HepG2 (cell line): ENCODE results near the gene CSNK1D. TPM values are rescaled to one million over a fixed set of nuclear protein-coding genes. Genes with fewer than 3 reads are reported as not detected.
A peak's percentile ranks its signal among the peaks of the same experiment; 100 is the strongest.

Experiments used
- EED ChIP-seq: sonication (generic); formaldehyde crosslinking; IDR thresholded peaks from 2 replicates; pipeline ENCODE4 v1.5.0; 2020; ENCODE audit warnings: mild to moderate bottlenecking, missing genetic modification reagents
- HNF4A ChIP-seq: sonication (generic); formaldehyde crosslinking; IDR thresholded peaks from 2 replicates; pipeline ENCODE4 v1.4.0; 2020; ENCODE audit warnings: missing genetic modification reagents
- HNRNPUL1 ChIP-seq: fragments of 200-400 bp; formaldehyde crosslinking; IDR thresholded peaks from 2 replicates; pipeline ENCODE4 v1.6.1; 2017; ENCODE audit warnings: low read depth, mild to moderate bottlenecking, low read length, moderate library complexity
- KAT2B ChIP-seq: fragments of 150-350 bp; IDR thresholded peaks from 2 replicates; pipeline ENCODE4 v1.6.1; 2014; ENCODE audit warnings: low read depth, low read length, borderline replicate concordance
- MAX ChIP-seq: IDR thresholded peaks from 2 replicates; pipeline ENCODE4 v1.6.1; 2012; ENCODE audit warnings: inconsistent platforms
- MED8 ChIP-seq: sonication (generic); formaldehyde crosslinking; IDR thresholded peaks from 2 replicates; pipeline ENCODE4 v1.8.1; 2023; ENCODE audit warnings: mild to moderate bottlenecking, missing genetic modification reagents; ENCODE audit not compliant: insufficient replicate concordance
- POLR2G ChIP-seq: fragments of 200-400 bp; formaldehyde crosslinking; IDR thresholded peaks from 2 replicates; pipeline ENCODE4 v1.6.1; 2018; ENCODE audit warnings: mild to moderate bottlenecking, low read depth, low read length, moderate library complexity
- PTBP1 ChIP-seq: fragments of 200-400 bp; formaldehyde crosslinking; IDR thresholded peaks from 2 replicates; pipeline ENCODE4 v1.6.1; 2018; ENCODE audit warnings: low read length, low read depth; ENCODE audit not compliant: poor library complexity, severe bottlenecking
- RERE ChIP-seq: IDR thresholded peaks from 2 replicates; pipeline ENCODE4 v1.6.1; 2016; ENCODE audit warnings: low read depth, missing genetic modification reagents, missing compliant biosample characterization
- RNF2 ChIP-seq: fragments of 450-650 bp; conservative IDR thresholded peaks from 2 replicates; pipeline ENCODE4 v1.6.1; 2016; ENCODE audit warnings: low read depth
- SRSF4 ChIP-seq: fragments of 200-400 bp; formaldehyde crosslinking; IDR thresholded peaks from one replicate; pipeline ENCODE4 v1.6.1; 2018; ENCODE audit warnings: mild to moderate bottlenecking, low read depth, low read length, moderate library complexity; ENCODE audit not compliant: poor library complexity, severe bottlenecking
- THAP9 ChIP-seq: sonication (generic); formaldehyde crosslinking; IDR thresholded peaks from 2 replicates; pipeline ENCODE4; 2020; ENCODE audit warnings: missing genetic modification reagents, mild to moderate bottlenecking, borderline replicate concordance
- ZBTB8A ChIP-seq: sonication (generic); formaldehyde crosslinking; IDR thresholded peaks from 2 replicates; pipeline ENCODE4 v1.4.0; 2020; ENCODE audit warnings: mild to moderate bottlenecking, low read depth, missing genetic modification reagents, borderline replicate concordance
- ZFP91 ChIP-seq: sonication (generic); formaldehyde crosslinking; IDR thresholded peaks from 2 replicates; pipeline ENCODE4 v1.9.0; 2022; ENCODE audit warnings: missing genetic modification reagents, mild to moderate bottlenecking, borderline replicate concordance
- ZNF792 ChIP-seq: IDR thresholded peaks from 2 replicates; pipeline ENCODE4 v1.6.1; 2016
- ZNF800 ChIP-seq: sonication (generic); formaldehyde crosslinking; IDR thresholded peaks from 2 replicates; pipeline ENCODE4 v1.4.0; 2020; ENCODE audit warnings: missing genetic modification reagents
- polyA plus RNA-seq, 8 experiments: library from polyadenylated mRNA; depleted of rRNA in 3 of 8; stranded (reverse) in 7 of 8; unstranded in 1 of 8; fragments of >200 nt; fragmentation: Illumina TruSeq in 4 of 8; extraction: Trizol in 4 of 8; gene quantifications; 2 replicates each; pipeline versions ENCODE4 v1.2.1 to v1.2.3, GENCODE V29; 2011 to 2016; ENCODE audit warnings: low read depth in 4 of 8, missing spikeins in 1 of 8, mixed read lengths in 1 of 8; ENCODE audit not compliant: insufficient read depth in 1 of 8
- total RNA-seq, 5 experiments: library from RNA; depleted of rRNA; stranded (reverse); fragments of >200 nt; fragmentation: Illumina TruSeq; extraction: Trizol; gene quantifications; 2 replicates each; pipeline ENCODE4 v1.2.3, GENCODE V29; 2016; ENCODE audit warnings: low read depth in 1 of 5

CSNK1D gene
- total and polyA plus RNA-seq, 2 of the 13 experiments (the other 11 are each of a cell fraction or from before 2014, with no cell fraction given): 31.5 to 128 TPM

- TF ChIP-seq RERE (CRISPR knock-in tag) (no peak), RNF2 (peak; percentile 88; the same call in 1 of the 2 replicates), POLR2G (peak; percentile 82), THAP9 (CRISPR knock-in tag) (peak; percentile 43), ZNF792 (CRISPR knock-in tag) (peak; percentile 83), PTBP1 (no peak), MED8 (CRISPR knock-in tag) (no peak), ZFP91 (CRISPR knock-in tag) (no peak; the same call in 1 of the 2 replicates), ZBTB8A (CRISPR knock-in tag) (no peak), KAT2B (no peak), SRSF4 (no peak), ZNF800 (CRISPR knock-in tag) (0 out of 2 replicates have a peak, but pooled peaks have one; percentile 25), MAX (peak; percentile 97), HNRNPUL1 (no peak), EED (CRISPR knock-in tag) (no peak; the same call in 1 of the 2 replicates), HNF4A (CRISPR knock-in tag) (no peak)
Measured at GRCh38 chr17:82217530-82218204, 55.8 kb downstream of the CSNK1D start (continued).
